ELF-1 (cell line): Measurements from ENCODE around the gene RNF32.
"Not testable (repeated sequence)": the region's sequence is repeated elsewhere in the genome, so short reads cannot be mapped to it uniquely, and the experiment has no call there.

Experiments used
- DNase-seq: peaks from one replicate; pipeline ENCODE4 v3.0.0-alpha.2; 2016; ENCODE audit warnings: low read depth, low spot score

The RNF32 gene

DNA sequence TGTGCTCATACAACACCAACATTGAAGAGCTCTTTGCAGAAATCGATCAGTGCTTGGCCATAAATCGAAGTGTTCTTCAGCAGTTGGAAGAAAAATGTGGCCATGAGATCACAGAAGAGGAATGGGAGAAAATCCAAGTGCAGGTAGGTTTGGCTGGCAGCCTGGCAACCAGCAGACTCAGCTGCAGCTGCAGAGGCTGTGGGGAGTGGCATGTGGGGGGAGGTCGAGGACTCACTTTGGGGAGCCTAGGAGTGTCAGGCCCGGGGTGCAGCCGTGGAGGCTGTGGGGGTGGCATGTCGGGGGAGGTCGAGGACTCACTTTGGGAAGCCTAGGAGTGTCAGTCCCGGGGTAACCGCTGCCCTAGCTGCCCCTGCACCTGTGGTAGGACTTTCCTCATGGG is 35.1 kb downstream of the RNF32 start:
- no peak for DNase-seq

DNA sequence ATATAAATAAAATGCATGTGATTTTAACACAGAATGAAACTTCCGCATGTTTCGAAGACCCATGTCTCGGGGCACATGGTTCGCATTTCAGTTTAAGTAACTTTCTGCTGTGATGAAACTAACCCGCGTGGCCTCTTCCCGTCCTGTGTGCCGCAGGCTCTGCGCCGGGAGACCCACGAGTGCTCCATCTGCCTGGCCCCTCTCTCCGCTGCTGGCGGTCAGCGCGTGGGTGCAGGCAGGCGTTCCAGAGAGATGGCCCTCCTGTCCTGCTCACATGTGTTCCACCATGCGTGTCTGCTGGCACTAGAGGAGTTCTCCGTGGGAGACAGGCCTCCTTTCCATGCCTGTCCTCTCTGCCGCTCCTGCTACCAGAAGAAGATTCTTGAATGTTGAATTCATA is 35.7 kb downstream of the RNF32 start:
- no peak for DNase-seq

DNA sequence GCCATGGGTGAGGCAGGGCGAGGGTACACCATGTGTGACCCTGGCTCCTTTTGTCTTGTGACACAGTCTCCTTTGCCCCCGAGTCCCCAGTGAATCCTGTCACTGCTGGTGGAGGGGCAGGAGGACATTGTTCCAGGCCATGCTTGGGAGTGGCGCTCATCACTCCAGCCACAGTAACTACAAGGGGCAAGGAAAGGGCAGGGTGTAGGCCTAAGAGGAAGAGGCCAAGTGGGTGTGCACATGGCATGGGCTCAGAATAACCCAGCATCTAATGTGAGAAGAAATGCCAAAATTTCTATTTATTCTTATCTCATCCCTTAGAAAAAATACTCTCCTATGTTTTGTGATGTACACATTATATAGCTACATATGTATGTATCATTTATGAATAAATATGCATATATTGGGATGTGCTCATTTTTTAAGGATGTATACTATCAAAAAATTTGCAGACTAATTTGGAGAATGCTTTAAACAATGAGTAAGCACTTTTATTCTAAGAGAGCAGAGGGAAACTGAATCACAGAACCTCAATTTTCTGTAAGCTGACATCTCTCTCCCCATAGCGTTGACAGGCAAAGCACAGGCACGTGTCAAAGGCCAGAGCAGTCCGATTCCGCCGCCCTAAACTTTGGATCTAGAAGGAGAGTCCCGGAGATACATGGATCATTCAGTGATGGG is 36.9 kb downstream of the RNF32 start:
- DNase-seq: no peak

DNA sequence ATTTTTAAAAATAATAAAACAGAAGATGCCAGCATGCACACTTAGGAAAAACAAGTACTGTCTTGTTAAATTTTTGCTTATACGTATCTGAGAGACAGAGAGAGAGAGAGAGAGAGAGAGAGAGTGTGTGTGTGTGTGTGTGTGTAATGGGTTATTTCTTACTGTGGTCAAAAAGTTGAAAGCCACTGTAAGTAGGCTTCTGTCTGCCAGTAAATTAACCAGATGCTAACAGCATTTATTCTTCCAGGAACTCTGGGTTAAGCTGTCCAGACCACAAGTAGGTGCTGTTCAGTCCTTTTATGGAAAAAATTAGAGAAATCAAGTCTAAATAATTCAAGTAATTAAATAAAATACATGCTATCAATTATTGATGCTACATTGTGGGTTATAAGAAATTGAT is 39.7 kb downstream of the RNF32 start:
- no peak for DNase-seq

DNA sequence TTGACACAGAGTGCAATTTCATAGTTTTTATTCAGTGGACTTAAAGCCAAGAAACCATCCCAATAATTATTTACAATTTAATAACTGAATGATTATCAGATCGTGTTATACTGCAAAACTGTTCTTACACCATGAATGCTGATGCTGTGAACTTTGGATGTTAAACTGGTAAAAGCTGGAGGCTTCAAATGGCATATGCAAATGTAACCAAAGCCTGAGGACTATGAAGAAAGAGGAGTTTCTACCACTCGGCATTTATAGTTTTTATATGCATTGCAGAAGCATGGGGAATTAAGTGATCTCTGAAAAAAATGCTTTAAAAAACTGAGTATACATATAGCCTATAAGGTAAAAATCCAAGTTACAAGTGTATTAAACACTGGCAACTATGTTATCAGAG is 42.4 kb downstream of the RNF32 start:
- DNase-seq: no peak

- DNase-seq: no peak
Observed at GRCh38 chr7:156684251-156684650, 43.7 kb downstream of the RNF32 start.

GRCh38 chr7:156684661-156685060 is 44.1 kb downstream of the RNF32 start:
- no peak for DNase-seq

DNA sequence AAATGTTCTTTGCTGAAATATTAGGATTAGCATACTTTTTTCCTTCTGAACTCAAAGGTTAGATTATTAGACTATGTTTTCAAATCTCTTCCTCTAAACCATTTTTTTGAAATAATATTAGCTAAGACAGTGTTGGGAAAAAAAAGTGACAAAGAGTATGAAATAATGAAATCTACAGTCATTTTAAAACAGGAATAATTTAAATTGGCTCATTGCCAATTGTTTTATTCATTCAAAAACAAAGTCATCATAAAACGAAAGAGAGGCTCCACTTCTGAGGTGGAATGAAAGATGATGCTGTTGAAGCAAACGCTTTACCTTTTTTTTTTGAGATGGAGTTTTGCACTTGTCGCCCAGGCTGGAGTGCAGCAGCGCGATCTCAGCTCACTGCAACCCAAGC is 51.2 kb downstream of the RNF32 start:
- DNase-seq: no peak

- no peak for DNase-seq
Observed at GRCh38 chr7:156692849-156693248, 52.3 kb downstream of the RNF32 start.

GRCh38 chr7:156693627-156694026 is 53.1 kb downstream of the RNF32 start:
- DNase-seq: no peak

- DNase-seq: not testable (repeated sequence)
Observed at GRCh38 chr7:156697283-156697682, 56.7 kb downstream of the RNF32 start.

DNA sequence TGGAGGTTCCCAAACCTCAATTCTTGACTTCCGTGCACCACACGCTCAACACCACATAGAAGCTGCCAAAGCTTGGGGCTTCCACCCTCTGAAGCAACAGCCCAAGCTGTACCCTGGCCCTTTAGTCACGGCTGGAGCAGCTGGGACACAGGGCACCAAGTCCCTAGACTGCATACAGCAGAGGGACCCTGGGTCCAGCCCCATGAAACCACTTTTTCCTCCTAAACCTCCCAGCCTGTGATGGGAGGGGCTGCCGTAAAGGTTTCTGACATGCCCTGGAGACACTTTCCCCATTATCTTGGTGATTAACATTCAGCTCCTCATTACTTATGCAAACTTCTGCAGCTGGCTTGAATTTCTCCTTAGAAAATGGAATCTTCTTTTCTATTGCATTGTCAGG is 57.9 kb downstream of the RNF32 start:
- DNase-seq: not testable (repeated sequence)

- DNase-seq: not testable (repeated sequence)
Observed at GRCh38 chr7:156701787-156702186, 61.2 kb downstream of the RNF32 start.

GRCh38 chr7:156702399-156702798 is 61.8 kb downstream of the RNF32 start:
- DNase-seq: no peak

GRCh38 chr7:156703209-156703608 is 62.6 kb downstream of the RNF32 start:
- no peak for DNase-seq

DNA sequence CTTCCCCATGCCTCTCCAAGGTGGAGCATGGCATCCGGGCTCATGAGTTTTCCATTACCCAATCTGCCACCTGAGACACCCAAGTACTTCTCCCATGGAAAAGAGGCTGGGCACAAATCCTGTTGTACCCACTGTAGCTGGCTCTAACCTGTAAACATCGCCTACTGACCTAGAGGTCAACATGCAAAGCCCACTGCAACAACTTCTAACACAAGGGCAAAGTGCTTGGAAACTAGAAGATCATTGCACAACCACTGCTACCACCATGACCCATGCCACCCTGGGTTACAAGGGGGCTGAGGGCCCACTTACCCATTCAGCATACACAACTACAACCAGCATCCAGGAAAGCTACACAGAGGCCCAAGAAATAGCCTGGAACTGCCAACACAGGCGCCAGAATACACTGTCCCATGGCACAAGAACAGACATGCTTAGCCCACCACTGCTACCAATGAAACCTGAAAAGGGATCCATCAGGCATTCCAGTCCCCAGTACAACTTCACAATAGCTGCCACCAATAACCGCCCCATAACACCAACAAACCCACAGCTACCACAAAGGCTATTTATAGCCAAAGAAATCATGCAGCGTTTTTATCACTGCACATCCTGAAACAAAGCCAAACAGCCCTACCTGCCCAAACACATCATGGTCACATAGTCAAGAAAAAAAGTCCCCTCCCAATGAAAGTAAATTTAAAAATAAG is 63.4 kb downstream of the RNF32 start:
- DNase-seq: no peak

GRCh38 chr7:156722043-156722826 is 81.7 kb downstream of the RNF32 start:
- DNase-seq: no peak

GRCh38 chr7:156725073-156725472 is 84.5 kb downstream of the RNF32 start:
- no peak for DNase-seq

DNA sequence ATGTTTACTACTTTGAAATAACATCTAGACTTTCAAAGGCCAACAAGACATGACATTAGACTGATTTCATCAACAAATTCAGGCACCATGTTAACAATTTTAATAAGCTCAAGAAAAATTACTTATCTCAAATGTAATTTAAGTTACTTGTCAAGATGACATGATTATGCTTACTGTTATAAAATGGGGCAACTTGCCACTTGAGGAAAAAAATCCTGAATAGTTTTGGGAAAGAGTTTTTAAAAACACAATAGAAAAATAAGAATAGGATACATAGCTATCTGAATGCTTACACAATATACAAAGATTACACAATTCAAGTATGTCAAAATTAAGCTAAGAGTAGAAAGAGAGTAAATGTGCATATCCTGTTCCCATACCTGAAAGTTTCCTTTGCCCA is 85.4 kb downstream of the RNF32 start:
- DNase-seq: no peak
